Gastrocnemius medialis (tissue), 4 donors: ENCODE data around the gene RASGEF1B.

Source experiments
- CTCF ChIP-seq, 5 experiments: fragments of 450-650 bp in 3 of 5; fragments of 200-600 bp in 2 of 5; sonication (generic) in 2 of 5; IDR thresholded peaks in 4 of 5; conservative IDR thresholded peaks in 1 of 5; 1 replicate in 4 of 5; 2 replicates in 1 of 5; pipeline ENCODE4 v1.5.1; 2016 to 2019; ENCODE audit warnings: antibody characterized with exemption in 5 of 5, mild to moderate bottlenecking in 3 of 5, moderate library complexity in 3 of 5
- POLR2A ChIP-seq, 2 donors: fragments of 450-650 bp; IDR thresholded peaks; one replicate each; pipeline ENCODE4 v1.6.1; 2017; ENCODE audit warnings: antibody characterized with exemption in 2 of 2, mild to moderate bottlenecking in 2 of 2, moderate library complexity in 2 of 2

GRCh38 chr4:81465406-81466340 is 6.0 kb downstream of the RASGEF1B start:
- no peak for TF ChIP-seq CTCF (IDR thresholded peaks at IDR 0.05 in 4 of 5, conservative IDR thresholded peaks at IDR 0.05 in 1 of 5)
- TF ChIP-seq POLR2A (IDR thresholded peaks at IDR 0.05): no peak
